H9 (cell line): Measurements from ENCODE around the gene FAIM2. TPM values are rescaled to one million over a fixed set of nuclear protein-coding genes. Genes with fewer than 3 reads are reported as not detected.

Experiments used
- DNase-seq: peaks from one replicate; pipeline ENCODE4 v3.0.0-alpha.2; 2017
- H2AFZ ChIP-seq: one replicate; pipeline ENCODE4 v1.6.1; 2013; ENCODE audit warnings: mild to moderate bottlenecking, low read length, control low read depth, moderate library complexity
- H2AK5ac ChIP-seq: 2 replicates; pipeline ENCODE4 v1.6.1; 2013; ENCODE audit warnings: low read length, control low read depth, mixed read lengths; ENCODE audit not compliant: insufficient read length
- H2BK120ac ChIP-seq: one replicate; pipeline ENCODE4 v1.6.1; 2013; ENCODE audit warnings: low read depth, mild to moderate bottlenecking, low read length, control low read depth, inconsistent platforms; ENCODE audit not compliant: poor library complexity, severe bottlenecking
- H2BK12ac ChIP-seq: 2 replicates; pipeline ENCODE4 v1.6.1; 2013; ENCODE audit warnings: low read length, control low read depth, mixed read lengths, low read depth; ENCODE audit not compliant: insufficient read length
- H2BK15ac ChIP-seq: 2 replicates; pipeline ENCODE4 v1.6.1; 2013; ENCODE audit warnings: low read depth, low read length, control low read depth
- H2BK20ac ChIP-seq: one replicate; pipeline ENCODE4 v1.6.1; 2013; ENCODE audit warnings: low read depth, mild to moderate bottlenecking, low read length, control low read depth, inconsistent platforms; ENCODE audit not compliant: poor library complexity, severe bottlenecking
- H2BK5ac ChIP-seq: 2 replicates; pipeline ENCODE4 v1.6.1; 2013; ENCODE audit warnings: low read length, control low read depth, mixed read lengths; ENCODE audit not compliant: insufficient read length
- H3K14ac ChIP-seq: 2 replicates; pipeline ENCODE4 v1.6.1; 2013; ENCODE audit warnings: low read length, control low read depth; ENCODE audit not compliant: insufficient read depth
- H3K18ac ChIP-seq: 2 replicates; pipeline ENCODE4 v1.6.1; 2013; ENCODE audit warnings: low read depth, mild to moderate bottlenecking, mixed read lengths, low read length, control low read depth; ENCODE audit not compliant: insufficient read length
- H3K23ac ChIP-seq: 2 replicates; pipeline ENCODE4 v1.6.1; 2013; ENCODE audit warnings: low read length, control low read depth, mixed read lengths, low read depth; ENCODE audit not compliant: insufficient read length
- H3K23me2 ChIP-seq: 2 replicates; pipeline ENCODE4 v1.6.1; 2013; ENCODE audit warnings: low read depth, mild to moderate bottlenecking, mixed read lengths, low read length, control low read depth; ENCODE audit not compliant: insufficient read length, poor library complexity, severe bottlenecking
- H3K27ac ChIP-seq: 2 replicates; pipeline ENCODE4 v1.5.1; 2013; ENCODE audit warnings: low read length, control low read depth, mixed read lengths, low read depth; ENCODE audit not compliant: insufficient read length
- H3K27me3 ChIP-seq: 2 replicates; pipeline ENCODE4 v1.6.1; 2013; ENCODE audit warnings: low read length, control low read depth, inconsistent platforms; ENCODE audit not compliant: insufficient read depth
- H3K4ac ChIP-seq: 2 replicates; pipeline ENCODE4 v1.6.1; 2013; ENCODE audit warnings: low read depth, mild to moderate bottlenecking, control low read depth, inconsistent platforms, low read length, moderate library complexity
- H3K4me1 ChIP-seq: 2 replicates; pipeline ENCODE4 v1.6.1; 2013; ENCODE audit warnings: low read length, control low read depth, inconsistent platforms; ENCODE audit not compliant: insufficient read depth
- H3K4me2 ChIP-seq: 2 replicates; pipeline ENCODE4 v1.6.1; 2013; ENCODE audit warnings: low read length, control low read depth, mixed read lengths; ENCODE audit not compliant: insufficient read length, insufficient read depth
- H3K56ac ChIP-seq: 2 replicates; pipeline ENCODE4 v1.6.1; 2013; ENCODE audit warnings: low read depth, mild to moderate bottlenecking, mixed read lengths, low read length, control low read depth; ENCODE audit not compliant: insufficient read length
- H3K79me1 ChIP-seq: 2 replicates; pipeline ENCODE4 v1.6.1; 2013; ENCODE audit warnings: low read depth, mild to moderate bottlenecking, moderate library complexity, low read length, control low read depth, inconsistent platforms; ENCODE audit not compliant: insufficient read depth, poor library complexity, severe bottlenecking
- H3K79me2 ChIP-seq: 2 replicates; pipeline ENCODE4 v1.6.1; 2013; ENCODE audit warnings: low read length, control low read depth, inconsistent platforms; ENCODE audit not compliant: insufficient read depth
- H3K9ac ChIP-seq: 2 replicates; pipeline ENCODE4 v1.6.1; 2013; ENCODE audit warnings: low read length, control low read depth, mixed read lengths; ENCODE audit not compliant: insufficient read length; ENCODE audit errors: extremely low read depth
- H3K9me3 ChIP-seq: one replicate; pipeline ENCODE4 v1.6.1; 2013; ENCODE audit warnings: low read depth, low read length, inconsistent platforms; ENCODE audit not compliant: control insufficient read depth
- H3T11ph ChIP-seq: one replicate; pipeline ENCODE4 v1.6.1; 2013; ENCODE audit warnings: mild to moderate bottlenecking, low read length, control low read depth, inconsistent platforms
- H4K20me1 ChIP-seq: one replicate; pipeline ENCODE4 v1.6.1; 2013; ENCODE audit not compliant: control insufficient read depth, insufficient read length, insufficient read depth
- H4K5ac ChIP-seq: 2 replicates; pipeline ENCODE4 v1.6.1; 2013; ENCODE audit warnings: low read depth, mild to moderate bottlenecking, mixed read lengths, low read length, control low read depth; ENCODE audit not compliant: insufficient read length
- H4K8ac ChIP-seq: replicated peaks from 2 replicates; pipeline ENCODE4 v1.6.1; 2013; ENCODE audit warnings: low read length, control low read depth, mixed read lengths, low read depth; ENCODE audit not compliant: insufficient read length
- H4K91ac ChIP-seq: 2 replicates; pipeline ENCODE4 v1.6.1; 2013; ENCODE audit warnings: low read depth, mild to moderate bottlenecking, moderate library complexity, mixed read lengths, low read length, control low read depth; ENCODE audit not compliant: insufficient read length
- H3K27ac Mint-ChIP-seq, 3 experiments: 2 replicates in 2 of 3; 3 replicates in 1 of 3; pipeline ENCODE4 v1.8.0; 2020 to 2021; ENCODE audit warnings: mixed read lengths in 3 of 3, mild to moderate bottlenecking in 1 of 3, moderate library complexity in 1 of 3
- H3K27me3 Mint-ChIP-seq: 2 replicates; pipeline ENCODE4 v1.8.0; 2021; ENCODE audit warnings: low read depth, mild to moderate bottlenecking, moderate library complexity, mixed read lengths
- H3K36me3 Mint-ChIP-seq, 3 experiments: 2 replicates in 2 of 3; 3 replicates in 1 of 3; pipeline ENCODE4 v1.8.0; 2020 to 2021; ENCODE audit warnings: low read depth in 3 of 3, mixed read lengths in 3 of 3; ENCODE audit not compliant: insufficient read depth in 1 of 3
- H3K4me1 Mint-ChIP-seq, 2 experiments: 2 replicates each; pipeline ENCODE4 v1.8.0; 2020; ENCODE audit warnings: mixed read lengths in 2 of 2
- H3K4me3 Mint-ChIP-seq, 2 experiments: 2 replicates in 1 of 2; 3 replicates in 1 of 2; pipeline ENCODE4 v1.8.0; 2020 to 2021; ENCODE audit warnings: mild to moderate bottlenecking in 2 of 2, mixed read lengths in 2 of 2, moderate library complexity in 1 of 2
- H3K9me3 Mint-ChIP-seq, 2 experiments: 2 replicates in 1 of 2; 3 replicates in 1 of 2; pipeline ENCODE4 v1.8.0; 2020; ENCODE audit warnings: mild to moderate bottlenecking in 2 of 2, mixed read lengths in 2 of 2, moderate library complexity in 1 of 2
- CTCF ChIP-seq: fragments of 200-600 bp; sonication (generic); conservative IDR thresholded peaks from 3 replicates; pipeline ENCODE4 v1.8.0; 2021; ENCODE audit warnings: antibody characterized with exemption, mild to moderate bottlenecking
- WGBS: extraction: QIAGEN DNeasy Blood & Tissue Kit; methylation state at CpG from one replicate; pipeline ENCODE4 v1.1.7; 2013; ENCODE audit warnings: missing lambda C conversion rate, low lambda C conversion rate, mixed read lengths; ENCODE audit not compliant: insufficient read length; ENCODE audit errors: extremely low coverage; 5-methylcytosine and 5-hydroxymethylcytosine counted together
- total RNA-seq: library from RNA; stranded (reverse); gene quantifications from 2 replicates; pipeline ENCODE4 v1.2.1, GENCODE V29; 2021

Gene FAIM2
- total RNA-seq, 1 experiment from 2014 or later = 0.42 TPM

GRCh38 chr12:49932533-49933130 lies 28.9 kb upstream of the FAIM2 start:
- H2AFZ ChIP-seq = no peak overlapping the region

More at GRCh38 chr12:49932533-49933130, 28.9 kb upstream of the FAIM2 start:
- H3K23me2 ChIP-seq = no peaks in the 10 kb centered on the region
- H2BK12ac ChIP-seq = no peak overlapping the region
- no peak overlapping the region for H3K14ac ChIP-seq
- WGBS = no CpG with 5 or more reads among the region's 8 CpGs
- no peak overlapping the region for H2BK20ac ChIP-seq
- H3K4ac ChIP-seq = no peak overlapping the region
- H4K5ac ChIP-seq = no peak overlapping the region
- H3K4me2 ChIP-seq = no peak overlapping the region
- Mint-ChIP-seq H3K27ac (no peak overlapping the region), H3K4me1 (peaks cover 4 to 10% of the 10 kb centered on the region in 2 experiments), H3K9me3 (no peaks in the 10 kb centered on the region), H3K36me3 (no peaks in the 10 kb centered on the region), H3K27me3 (peaks cover 7% of the 10 kb centered on the region), H3K4me3 (no peak overlapping the region)
- H3K79me2 ChIP-seq = no peaks in the 10 kb centered on the region
- H3K27ac ChIP-seq = no peak overlapping the region
- no peak overlapping the region for H3T11ph ChIP-seq
- no peak overlapping the region for H3K23ac ChIP-seq
- H3K27me3 ChIP-seq = no peaks in the 10 kb centered on the region
- no peak overlapping the region for H3K18ac ChIP-seq
- no peak overlapping the region for H3K9ac ChIP-seq
- no peaks in the 10 kb centered on the region for H3K9me3 ChIP-seq
- H3K79me1 ChIP-seq = no peaks in the 10 kb centered on the region
- no peak overlapping the region for H3K56ac ChIP-seq
- H2BK120ac ChIP-seq = no peak overlapping the region
- H4K91ac ChIP-seq = no peak overlapping the region
- H3K4me1 ChIP-seq = no peaks in the 10 kb centered on the region
- DNase-seq = peak; percentile 26
- TF ChIP-seq CTCF = no peak
- H2BK5ac ChIP-seq = no peak overlapping the region
- no peak overlapping the region for H4K8ac ChIP-seq
- H2BK15ac ChIP-seq = no peak overlapping the region
- H4K20me1 ChIP-seq = no peaks in the 10 kb centered on the region
- no peak overlapping the region for H2AK5ac ChIP-seq
